CD4-positive, CD25-positive, alpha-beta regulatory T cell (primary cell): Measurements from ENCODE around the gene ANGPTL8. TPM values are rescaled to one million over a fixed set of nuclear protein-coding genes. Genes with fewer than 3 reads are reported as not detected.
A peak's percentile ranks its signal among the peaks of the same experiment; 100 is the strongest.

Source experiments
- ATAC-seq, 2 donors: fragments of 150-1000 bp; cut with Tn5 transposase; one replicate each; pipeline ENCODE4 v1.10.0; 2021; ENCODE audit warnings: low read depth in 2 of 2, moderate number of reproducible peaks in 2 of 2, moderate library complexity in 1 of 2
- DNase-seq, 3 donors: peaks; one replicate each; pipeline versions ENCODE4 v3.0.0 to v3.0.0-alpha.2; 2012 to 2022; ENCODE audit warnings: mixed read lengths in 1 of 3
- H3K27ac ChIP-seq: one replicate; pipeline ENCODE4 v1.7.0; 2013; ENCODE audit warnings: mild to moderate bottlenecking, low read length; ENCODE audit not compliant: insufficient read depth, poor library complexity, severe bottlenecking
- H3K27me3 ChIP-seq: one replicate; pipeline ENCODE4 v1.7.0; 2013; ENCODE audit warnings: low read length; ENCODE audit not compliant: control insufficient read depth, insufficient read depth
- H3K36me3 ChIP-seq: one replicate; pipeline ENCODE4 v1.7.0; 2013; ENCODE audit warnings: mild to moderate bottlenecking, low read length, moderate library complexity; ENCODE audit not compliant: control insufficient read depth, insufficient read depth
- H3K4me1 ChIP-seq: 2 replicates; pipeline ENCODE4 v1.7.0; 2013; ENCODE audit warnings: mild to moderate bottlenecking, low read length; ENCODE audit not compliant: insufficient read depth, control insufficient read depth, poor library complexity, severe bottlenecking
- H3K4me3 ChIP-seq: one replicate; pipeline ENCODE4 v1.7.0; 2013; ENCODE audit warnings: low read depth, mild to moderate bottlenecking, low read length, moderate library complexity
- H3K9me3 ChIP-seq, 2 experiments: 1 replicate in 1 of 2; 2 replicates in 1 of 2; pipeline ENCODE4 v1.7.0; 2013; ENCODE audit warnings: low read length in 2 of 2, mild to moderate bottlenecking in 1 of 2, moderate library complexity in 1 of 2; ENCODE audit not compliant: control insufficient read depth in 2 of 2
- H3K27ac Mint-ChIP-seq, 3 donors: one replicate each; pipeline ENCODE4 v1.8.0; 2020 to 2022; ENCODE audit warnings: mild to moderate bottlenecking in 3 of 3, mixed read lengths in 3 of 3, moderate library complexity in 2 of 3
- H3K27me3 Mint-ChIP-seq: one replicate; pipeline ENCODE4 v1.8.0; 2022; ENCODE audit warnings: mild to moderate bottlenecking, mixed read lengths
- H3K36me3 Mint-ChIP-seq: one replicate; pipeline ENCODE4 v1.8.0; 2020; ENCODE audit warnings: mixed read lengths
- H3K4me1 Mint-ChIP-seq, 4 donors: one replicate each; pipeline ENCODE4 v1.8.0; 2020 to 2022; ENCODE audit warnings: mixed read lengths in 4 of 4, mild to moderate bottlenecking in 1 of 4
- H3K4me3 Mint-ChIP-seq, 4 donors: one replicate each; pipeline ENCODE4 v1.8.0; 2020 to 2022; ENCODE audit warnings: mild to moderate bottlenecking in 4 of 4, mixed read lengths in 4 of 4, moderate library complexity in 3 of 4
- H3K9me3 Mint-ChIP-seq, 7 donors: one replicate each; pipeline ENCODE4 v1.8.0; 2020 to 2022; ENCODE audit warnings: mixed read lengths in 7 of 7, mild to moderate bottlenecking in 3 of 7, moderate library complexity in 2 of 7
- polyA plus RNA-seq, 4 donors: library from polyadenylated mRNA; unstranded; fragments of 300-500 nt; fragmentation: Illumina TruSeq; gene quantifications; one replicate each; pipeline ENCODE4 v1.2.3, GENCODE V29; 2021
- total RNA-seq: library from RNA; stranded (reverse); gene quantifications from one replicate; pipeline ENCODE4 v1.2.3, GENCODE V29; 2022

The ANGPTL8 gene
- total RNA-seq (not detected), polyA plus RNA-seq (not detected)

DNA sequence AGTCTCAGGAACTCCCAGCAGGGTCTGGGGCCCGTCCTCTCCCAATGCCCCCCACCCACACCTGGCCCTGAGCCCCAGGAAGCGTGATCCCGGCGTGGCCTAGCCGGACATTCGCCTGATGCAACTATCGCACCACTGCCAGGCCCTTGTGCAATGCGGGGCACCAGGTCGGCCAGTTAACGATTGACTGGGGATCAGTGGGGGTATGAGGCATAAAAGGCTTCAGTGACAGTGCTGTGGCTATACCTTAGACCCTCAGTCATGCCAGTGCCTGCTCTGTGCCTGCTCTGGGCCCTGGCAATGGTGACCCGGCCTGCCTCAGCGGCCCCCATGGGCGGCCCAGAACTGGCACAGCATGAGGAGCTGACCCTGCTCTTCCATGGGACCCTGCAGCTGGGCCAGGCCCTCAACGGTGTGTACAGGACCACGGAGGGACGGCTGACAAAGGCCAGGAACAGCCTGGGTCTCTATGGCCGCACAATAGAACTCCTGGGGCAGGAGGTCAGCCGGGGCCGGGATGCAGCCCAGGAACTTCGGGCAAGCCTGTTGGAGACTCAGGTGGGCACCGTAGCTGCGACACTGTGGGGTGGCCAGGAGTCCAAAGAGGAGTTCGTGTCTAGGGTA, at the start of gene ANGPTL8:
Gene ANGPTL8 (plus strand): TSS at position 243 of the 624 bp plus-strand sequence. CDS start 19 bp downstream, at position 262.
- no peaks in the 10 kb centered on the region for H3K36me3 ChIP-seq
- H3K4me3 ChIP-seq: no peak within 1 kb of the TSS
- H3K4me1 ChIP-seq: no peaks in the 10 kb centered on the region
- no peak within 1 kb of the TSS for H3K27ac ChIP-seq
- H3K27ac Mint-ChIP-seq: no peak within 1 kb of the TSS
- H3K9me3 ChIP-seq: peaks cover 6 to 15% of the 10 kb centered on the region in 2 experiments
- H3K9me3 Mint-ChIP-seq: peaks cover 0 to 11% (median 3%) of the 10 kb centered on the region in 7 donors
- no peaks in the 10 kb centered on the region for H3K27me3 ChIP-seq
- ATAC-seq: no peak
- no peaks in the 10 kb centered on the region for H3K27me3 Mint-ChIP-seq
- H3K4me3 Mint-ChIP-seq: no peak within 1 kb of the TSS
- no peaks in the 10 kb centered on the region for H3K36me3 Mint-ChIP-seq
- H3K4me1 Mint-ChIP-seq: peaks cover 0 to 8% (median 3%) of the 10 kb centered on the region in 4 donors
- no peak for DNase-seq

DNA sequence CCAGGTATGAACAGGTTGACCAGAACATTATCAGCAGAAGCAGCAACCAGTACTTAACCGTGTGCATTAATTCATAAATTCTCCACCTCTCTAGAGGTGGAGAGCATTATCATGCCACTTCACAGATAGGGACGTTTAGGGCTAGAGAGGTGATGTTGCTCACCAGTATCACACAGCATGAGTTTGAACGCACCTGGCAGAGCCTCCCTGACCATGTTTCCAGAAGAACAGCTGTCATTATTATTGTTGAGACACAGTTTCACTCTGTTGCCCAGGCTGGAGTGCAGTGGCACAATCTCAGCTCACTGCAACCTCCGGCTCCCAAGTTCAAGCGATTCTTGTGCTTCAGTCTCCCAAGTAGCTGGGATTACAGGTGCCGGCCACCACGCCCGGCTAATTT, 48.9 kb upstream of the ANGPTL8 start:
- ATAC-seq (no peak), DNase-seq (no peak)
- no peak overlapping the region for H3K27ac Mint-ChIP-seq
- no peaks in the 10 kb centered on the region for H3K36me3 ChIP-seq
- no peaks in the 10 kb centered on the region for H3K27me3 Mint-ChIP-seq
- H3K4me1 Mint-ChIP-seq: peaks cover 0 to 6% (median 2%) of the 10 kb centered on the region in 4 donors
- H3K4me1 ChIP-seq: peaks cover 8% of the 10 kb centered on the region
- H3K4me3 ChIP-seq: no peak overlapping the region
- H3K9me3 Mint-ChIP-seq: no peaks in the 10 kb centered on the region
- no peaks in the 10 kb centered on the region for H3K9me3 ChIP-seq
- no peaks in the 10 kb centered on the region for H3K36me3 Mint-ChIP-seq
- H3K27ac ChIP-seq: no peak overlapping the region
- no peaks in the 10 kb centered on the region for H3K27me3 ChIP-seq
- no peak overlapping the region for H3K4me3 Mint-ChIP-seq

DNA sequence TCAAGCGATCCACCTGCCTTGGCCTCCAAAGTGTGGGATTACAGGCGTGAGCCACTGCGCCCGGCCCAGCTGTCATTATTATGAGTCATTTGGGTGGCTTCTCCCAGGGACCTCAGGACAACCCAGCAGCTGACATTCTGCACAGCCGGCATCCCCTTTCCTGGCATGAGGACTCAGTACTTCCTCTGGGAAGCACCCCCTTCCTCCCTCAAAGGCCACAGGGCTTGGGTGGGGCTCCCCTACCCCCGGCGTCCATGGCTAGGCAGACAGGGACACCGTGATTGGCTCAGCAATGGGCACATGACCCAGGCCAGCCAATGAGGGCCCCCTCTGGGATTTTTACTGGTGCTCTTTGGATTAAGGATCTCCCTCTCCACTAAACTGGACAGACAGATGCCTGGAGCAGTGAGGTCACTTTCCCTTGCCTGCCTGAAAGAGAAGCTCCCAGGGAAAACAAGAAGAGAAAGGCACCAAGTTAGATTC, 48.1 kb upstream of the ANGPTL8 start:
- ATAC-seq: no peak
- DNase-seq: no peak
- Histone ChIP-seq H3K9me3 (no peaks in the 10 kb centered on the region), H3K27ac (no peak overlapping the region), H3K4me1 (peaks cover 8% of the 10 kb centered on the region), H3K27me3 (no peaks in the 10 kb centered on the region), H3K4me3 (no peak overlapping the region), H3K36me3 (no peaks in the 10 kb centered on the region)
- H3K27ac Mint-ChIP-seq: no peak overlapping the region
- peaks cover 2% of the 10 kb centered on the region for H3K27me3 Mint-ChIP-seq
- H3K4me1 Mint-ChIP-seq: peaks cover 0 to 7% (median 3%) of the 10 kb centered on the region in 4 donors
- no peaks in the 10 kb centered on the region for H3K9me3 Mint-ChIP-seq
- no peak overlapping the region for H3K4me3 Mint-ChIP-seq
- H3K36me3 Mint-ChIP-seq: no peaks in the 10 kb centered on the region

- H3K9me3 Mint-ChIP-seq: no peaks in the 10 kb centered on the region
- H3K36me3 ChIP-seq: no peaks in the 10 kb centered on the region
- H3K4me1 Mint-ChIP-seq: peaks cover 0 to 9% (median 3%) of the 10 kb centered on the region in 4 donors
- no peak for ATAC-seq
- peaks cover 14% of the 10 kb centered on the region for H3K4me1 ChIP-seq
- no peaks in the 10 kb centered on the region for H3K27me3 ChIP-seq
- no peaks in the 10 kb centered on the region for H3K36me3 Mint-ChIP-seq
- H3K9me3 ChIP-seq: no peaks in the 10 kb centered on the region
- H3K4me3 Mint-ChIP-seq: no peak overlapping the region
- H3K27ac Mint-ChIP-seq: no peak overlapping the region
- no peak overlapping the region for H3K4me3 ChIP-seq
- H3K27me3 Mint-ChIP-seq: peaks cover 4% of the 10 kb centered on the region
- DNase-seq: no peak
- no peak overlapping the region for H3K27ac ChIP-seq
Measured at GRCh38 chr19:11191934-11192333, 47.5 kb upstream of the ANGPTL8 start.

DNA sequence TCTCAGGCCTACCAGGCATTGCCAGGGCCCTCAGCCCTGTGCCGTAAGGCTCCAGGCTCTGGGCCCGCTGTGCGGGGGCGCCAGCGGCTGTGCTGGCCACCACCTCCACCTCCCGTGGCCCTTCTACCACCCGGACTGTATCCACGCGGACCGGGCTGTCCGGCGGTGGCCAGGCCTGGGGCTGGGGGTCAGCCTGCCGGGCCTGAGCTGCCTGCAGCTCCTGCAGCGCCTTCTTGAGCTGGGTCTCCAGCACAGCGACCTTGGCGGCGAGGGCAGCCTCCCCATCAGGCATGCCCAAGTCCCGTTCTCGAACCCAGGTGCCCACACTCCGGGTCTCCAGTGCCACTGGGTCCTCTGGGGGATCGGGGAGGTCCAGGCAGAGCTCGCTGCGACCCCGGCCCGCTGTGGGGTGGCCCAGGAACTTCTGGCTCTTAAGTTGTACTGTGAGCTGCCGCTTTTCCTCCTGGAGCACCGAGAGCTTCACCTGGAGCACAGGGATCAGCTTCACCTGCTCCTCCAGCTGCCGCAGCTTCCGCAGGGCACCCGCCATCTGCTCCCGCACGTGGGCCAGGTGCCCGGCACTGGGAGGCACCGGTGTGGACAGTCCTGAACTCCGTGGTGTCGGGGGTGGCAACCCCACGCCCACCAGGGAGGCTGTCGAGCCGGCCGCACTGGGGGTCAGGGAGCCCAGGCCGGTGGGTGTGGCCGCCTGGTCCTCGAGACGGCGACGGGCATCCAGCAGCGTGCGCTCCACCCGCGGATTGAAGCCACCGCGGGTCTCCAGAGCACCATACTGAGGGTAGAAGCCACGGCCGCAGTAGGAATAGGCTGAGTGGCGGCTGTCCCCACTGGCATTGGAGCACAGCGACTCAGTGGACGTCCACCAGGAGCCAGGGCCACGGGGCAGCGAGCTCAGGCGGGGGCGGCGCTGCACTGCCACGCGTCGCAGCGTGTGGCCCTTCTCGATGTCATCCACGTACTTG, 46.2 kb upstream of the ANGPTL8 start:
- Histone ChIP-seq H3K27me3 (no peaks in the 10 kb centered on the region), H3K9me3 (no peaks in the 10 kb centered on the region), H3K36me3 (no peaks in the 10 kb centered on the region), H3K27ac (no peak overlapping the region), H3K4me1 (peaks cover 22% of the 10 kb centered on the region), H3K4me3 (no peak overlapping the region)
- no peak for DNase-seq
- Mint-ChIP-seq H3K27ac (peak overlapping the region in 1 of 3 donors; percentile 84), H3K9me3 (no peaks in the 10 kb centered on the region), H3K4me3 (no peak overlapping the region), H3K27me3 (peaks cover 4% of the 10 kb centered on the region), H3K36me3 (no peaks in the 10 kb centered on the region), H3K4me1 (peaks cover 0 to 9% (median 0%) of the 10 kb centered on the region in 4 donors)
- ATAC-seq: no peak

GRCh38 chr19:11194173-11194572, 45.2 kb upstream of the ANGPTL8 start:
- Histone ChIP-seq H3K9me3 (no peaks in the 10 kb centered on the region), H3K4me1 (peaks cover 22% of the 10 kb centered on the region), H3K4me3 (no peak overlapping the region), H3K36me3 (no peaks in the 10 kb centered on the region), H3K27ac (no peak overlapping the region), H3K27me3 (no peaks in the 10 kb centered on the region)
- H3K27ac Mint-ChIP-seq: no peak overlapping the region
- H3K27me3 Mint-ChIP-seq: peaks cover 4% of the 10 kb centered on the region
- no peaks in the 10 kb centered on the region for H3K36me3 Mint-ChIP-seq
- no peak overlapping the region for H3K4me3 Mint-ChIP-seq
- DNase-seq (no peak), ATAC-seq (no peak)
- no peaks in the 10 kb centered on the region for H3K9me3 Mint-ChIP-seq
- H3K4me1 Mint-ChIP-seq: peaks cover 0 to 9% (median 0%) of the 10 kb centered on the region in 4 donors

DNA sequence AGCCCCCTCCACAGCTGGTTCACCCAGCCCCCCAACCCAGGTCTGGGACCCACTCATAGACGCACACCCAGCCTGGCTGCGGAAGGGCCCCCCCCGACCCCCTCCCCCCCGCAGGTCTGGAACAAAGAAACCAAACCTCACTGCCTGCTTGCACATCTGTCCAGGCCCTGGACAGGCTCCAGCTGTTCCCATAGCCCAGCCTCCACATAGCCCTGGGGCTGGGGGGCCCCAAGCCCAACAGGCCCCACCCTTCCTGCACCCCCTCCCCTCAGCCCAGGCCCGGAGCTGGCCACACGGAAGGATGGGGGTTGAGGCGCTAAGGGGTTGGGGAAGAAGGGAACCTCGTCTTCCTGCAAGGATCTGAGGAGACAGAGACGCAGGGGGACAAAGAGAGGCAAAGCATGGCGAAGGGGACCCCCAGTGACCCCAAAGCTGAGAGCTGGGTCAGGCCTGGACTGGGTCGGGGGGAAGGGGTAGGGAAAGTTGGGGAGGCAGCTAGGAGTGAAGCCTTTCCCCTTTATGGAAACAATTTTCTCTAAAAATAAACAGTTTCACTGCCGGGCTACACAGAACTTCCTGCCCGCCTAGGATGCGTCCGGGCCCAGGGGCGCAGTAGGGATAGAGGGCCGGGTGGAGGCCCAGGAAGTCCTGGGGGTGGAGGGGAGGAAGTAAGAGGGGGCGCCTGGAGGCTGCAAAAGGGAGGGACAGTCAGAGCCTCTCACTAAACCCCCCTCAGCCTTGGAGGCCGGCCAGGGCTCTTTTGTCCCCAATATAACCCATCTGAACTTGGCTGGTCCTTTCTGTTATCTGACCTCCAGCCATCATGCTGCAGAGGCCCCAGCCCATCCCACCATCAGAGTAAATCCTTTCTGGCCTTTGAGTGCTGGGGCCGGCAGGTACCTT, 44.5 kb upstream of the ANGPTL8 start:
- DNase-seq: peak in 1 of 3 donors; percentile 34
- H3K27ac Mint-ChIP-seq: no peak overlapping the region
- peaks cover 4% of the 10 kb centered on the region for H3K27me3 Mint-ChIP-seq
- peak overlapping the region in 1 of 4 donors; percentile 10 for H3K4me3 Mint-ChIP-seq
- Histone ChIP-seq H3K4me1 (peaks cover 22% of the 10 kb centered on the region), H3K9me3 (no peaks in the 10 kb centered on the region), H3K36me3 (no peaks in the 10 kb centered on the region), H3K27me3 (no peaks in the 10 kb centered on the region), H3K4me3 (no peak overlapping the region), H3K27ac (no peak overlapping the region)
- H3K9me3 Mint-ChIP-seq: no peaks in the 10 kb centered on the region
- ATAC-seq: no peak
- no peaks in the 10 kb centered on the region for H3K36me3 Mint-ChIP-seq
- H3K4me1 Mint-ChIP-seq: peaks cover 0 to 9% (median 0%) of the 10 kb centered on the region in 4 donors
